Bladder microvascular endothelial cell (primary cell): ENCODE data around the gene LAMP1. TPM values are rescaled to one million over a fixed set of nuclear protein-coding genes. Genes with fewer than 3 reads are reported as not detected.

Experiments used
- total RNA-seq: library from RNA; depleted of rRNA; stranded (reverse); fragments of >200 nt; gene quantifications from 2 replicates; pipeline ENCODE4 v1.2.3, GENCODE V29; 2014

LAMP1 gene, protein sequence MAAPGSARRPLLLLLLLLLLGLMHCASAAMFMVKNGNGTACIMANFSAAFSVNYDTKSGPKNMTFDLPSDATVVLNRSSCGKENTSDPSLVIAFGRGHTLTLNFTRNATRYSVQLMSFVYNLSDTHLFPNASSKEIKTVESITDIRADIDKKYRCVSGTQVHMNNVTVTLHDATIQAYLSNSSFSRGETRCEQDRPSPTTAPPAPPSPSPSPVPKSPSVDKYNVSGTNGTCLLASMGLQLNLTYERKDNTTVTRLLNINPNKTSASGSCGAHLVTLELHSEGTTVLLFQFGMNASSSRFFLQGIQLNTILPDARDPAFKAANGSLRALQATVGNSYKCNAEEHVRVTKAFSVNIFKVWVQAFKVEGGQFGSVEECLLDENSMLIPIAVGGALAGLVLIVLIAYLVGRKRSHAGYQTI
- total RNA-seq, result 171 and 269 TPM in 2 replicates

DNA sequence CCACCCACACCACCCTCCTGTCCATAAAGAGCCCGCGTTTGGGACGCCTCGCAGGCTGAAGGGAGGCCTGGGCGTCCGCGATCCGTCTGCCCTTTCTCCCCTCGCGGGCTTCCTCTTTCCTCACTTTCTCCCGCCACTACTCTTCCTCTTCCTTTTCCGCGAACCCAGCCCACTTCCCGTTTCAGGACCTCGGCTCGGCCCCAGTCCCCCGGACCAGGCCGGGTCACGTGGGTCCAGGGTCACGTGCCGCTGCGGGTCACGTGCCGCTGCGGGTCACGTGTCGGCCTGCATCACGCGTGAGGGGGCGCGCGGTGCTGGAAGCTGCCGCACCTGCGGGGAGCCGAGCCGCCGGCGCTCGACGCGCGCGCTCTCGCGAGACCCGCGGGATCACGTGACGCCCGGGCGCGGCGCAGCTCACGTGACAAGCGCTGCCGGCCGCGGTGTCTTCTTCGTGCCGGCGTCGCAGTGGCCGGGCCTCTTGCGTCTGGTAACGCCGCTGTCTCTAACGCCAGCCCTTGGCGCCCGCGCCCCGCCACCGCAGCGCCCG lies at the start of gene LAMP1:
TSS of gene LAMP1 (plus strand) at position 417 of the 547 bp plus-strand sequence. CDS start 196 bp downstream, outside the sequence.

Other genes starting within 250 kb of the LAMP1 start
- not detected in 2 replicates for gene F7, start 191.4 kb upstream of the LAMP1 start, total RNA-seq
- gene F10, start 174.4 kb upstream of the LAMP1 start, total RNA-seq, result 0.13 TPM in 1 of 2 replicates, not detected in the other
- gene PROZ, start 138.6 kb upstream of the LAMP1 start, total RNA-seq, result not detected in 2 replicates
- 34.6 and 89.1 TPM in 2 replicates for gene PCID2, start 88.6 kb upstream of the LAMP1 start, total RNA-seq
- gene CUL4A, start 87.6 kb upstream of the LAMP1 start, total RNA-seq, result 77.9 and 128 TPM in 2 replicates
- gene GRTP1, start 66.9 kb downstream of the LAMP1 start, total RNA-seq, result 0.57 TPM in 1 of 2 replicates, not detected in the other
- gene ADPRHL1, start 156.2 kb downstream of the LAMP1 start, total RNA-seq, result 1.1 and 1.3 TPM in 2 replicates
- gene DCUN1D2, start 193.5 kb downstream of the LAMP1 start, total RNA-seq, result 5.7 and 15.3 TPM in 2 replicates